ENCODE results near the gene RSPRY1.

RSPRY1 gene

DNA sequence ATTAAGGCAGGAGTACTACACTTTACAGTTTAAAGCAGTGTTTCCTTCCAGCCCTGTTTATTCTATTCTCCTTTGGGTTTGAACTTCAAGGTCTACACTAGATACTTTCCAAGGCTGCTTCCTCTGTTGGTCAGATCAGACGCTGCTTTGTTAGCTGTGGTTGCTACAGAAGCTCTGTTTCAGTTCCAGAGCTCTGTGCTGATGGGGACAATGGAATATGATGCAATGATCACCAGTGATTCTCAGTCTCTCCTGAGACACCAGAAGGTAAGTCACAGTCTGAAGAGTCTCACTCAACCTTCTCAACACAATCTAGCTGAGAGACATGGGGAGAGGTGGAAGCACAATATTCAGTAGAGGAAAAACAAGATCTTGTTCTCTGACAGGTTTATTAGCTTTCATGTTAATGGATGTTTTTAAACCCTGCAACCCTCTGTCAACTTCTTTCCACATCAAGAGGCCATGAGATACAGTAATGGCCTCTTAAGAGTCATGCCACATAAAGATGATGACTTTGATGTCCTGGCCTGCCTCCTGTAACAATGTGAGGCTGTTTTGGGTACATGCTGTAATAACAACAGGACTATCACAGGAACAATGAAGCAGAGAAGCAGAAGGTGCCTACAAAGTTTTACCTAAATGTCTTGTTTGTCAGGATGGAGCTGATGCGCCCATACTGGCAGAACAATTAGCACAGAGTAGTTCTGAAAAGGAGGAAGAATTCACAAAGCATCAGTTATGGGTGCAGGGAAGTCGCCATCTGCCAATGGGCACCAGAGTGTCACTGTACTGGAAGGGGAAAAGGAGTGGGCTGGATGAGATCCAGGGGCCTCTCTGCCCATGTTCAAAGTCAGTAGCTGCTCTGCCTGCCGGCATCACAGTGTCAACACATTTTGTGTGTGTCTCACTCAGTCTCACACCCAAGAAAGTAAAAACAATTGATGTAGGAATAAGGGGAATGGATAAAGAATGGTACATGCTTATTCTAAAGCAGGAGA, 33.7 kb upstream of the RSPRY1 start:
- DNase-seq (ENCODE audit: low read depth in 2 of 2), result no peak

DNA sequence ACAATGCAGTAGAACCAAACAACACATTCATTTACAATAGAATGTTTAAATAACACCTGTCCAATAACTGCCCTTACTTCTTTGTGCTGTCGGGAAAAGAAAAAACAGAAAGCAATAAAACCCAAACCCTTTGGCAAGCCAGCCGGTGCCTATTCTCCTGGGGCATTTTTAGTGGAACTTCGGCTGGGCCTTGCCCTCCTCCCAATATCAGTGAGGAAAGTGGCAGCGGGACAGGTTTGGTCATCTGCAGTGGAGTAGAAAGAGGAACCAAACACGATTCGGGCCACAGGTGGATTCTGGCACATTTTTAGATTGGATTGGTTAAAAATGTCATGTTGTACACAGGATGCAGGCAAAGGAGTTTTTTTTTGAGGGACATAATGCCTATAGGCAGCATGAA, 32.3 kb upstream of the RSPRY1 start:
- DNase-seq (ENCODE audit: low read depth in 2 of 2), result no peak

DNA sequence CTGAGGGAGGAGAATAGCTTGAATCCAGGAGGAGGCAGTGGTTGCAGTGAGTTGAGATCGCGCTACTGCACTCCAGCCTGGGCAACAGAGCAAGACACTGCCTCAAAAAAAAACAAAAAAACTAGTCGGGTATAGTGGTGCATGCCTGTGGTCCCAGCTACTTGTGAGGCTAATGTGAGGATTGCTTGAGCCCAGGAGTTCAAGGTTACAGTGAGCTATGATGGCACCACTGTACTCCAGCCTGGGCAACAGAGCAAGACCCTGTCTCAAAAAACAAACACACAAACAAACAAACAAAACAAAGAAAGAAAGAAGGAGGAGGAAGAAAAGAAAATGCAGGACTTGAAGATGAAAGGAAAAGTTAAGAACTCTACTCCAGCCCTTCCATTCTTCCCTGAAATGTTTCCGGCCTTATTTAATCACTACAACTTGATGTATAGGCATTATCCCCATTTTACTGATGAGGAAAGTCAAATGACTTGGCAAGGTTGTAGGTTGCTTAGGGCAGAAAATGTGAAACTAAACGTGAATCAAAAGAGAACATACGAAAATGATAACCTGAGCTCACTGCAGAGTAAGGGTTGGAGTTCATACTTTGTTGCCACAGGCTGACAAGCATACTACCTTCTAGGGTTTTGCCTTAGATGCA, 30.3 kb upstream of the RSPRY1 start:
- no peak for DNase-seq (ENCODE audit: low read depth in 2 of 2)

DNA sequence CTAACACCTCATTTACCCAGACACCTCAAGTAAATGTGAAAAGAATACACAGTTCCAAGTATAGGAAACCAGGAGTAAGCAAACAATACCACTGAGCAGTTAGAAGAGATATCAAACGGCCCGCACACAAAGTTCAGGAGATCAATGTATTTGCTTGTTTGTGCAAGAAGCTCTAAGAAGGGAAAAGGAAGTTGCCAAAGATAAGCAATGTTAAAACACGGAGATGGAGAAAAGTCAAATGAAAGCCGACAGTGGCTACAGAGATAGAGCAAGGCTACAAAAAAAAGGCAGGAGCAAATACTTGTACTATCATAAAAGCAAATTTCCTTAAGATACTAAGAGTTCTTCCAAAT, 29.8 kb upstream of the RSPRY1 start:
- DNase-seq (ENCODE audit: low read depth in 2 of 2), result no peak

DNA sequence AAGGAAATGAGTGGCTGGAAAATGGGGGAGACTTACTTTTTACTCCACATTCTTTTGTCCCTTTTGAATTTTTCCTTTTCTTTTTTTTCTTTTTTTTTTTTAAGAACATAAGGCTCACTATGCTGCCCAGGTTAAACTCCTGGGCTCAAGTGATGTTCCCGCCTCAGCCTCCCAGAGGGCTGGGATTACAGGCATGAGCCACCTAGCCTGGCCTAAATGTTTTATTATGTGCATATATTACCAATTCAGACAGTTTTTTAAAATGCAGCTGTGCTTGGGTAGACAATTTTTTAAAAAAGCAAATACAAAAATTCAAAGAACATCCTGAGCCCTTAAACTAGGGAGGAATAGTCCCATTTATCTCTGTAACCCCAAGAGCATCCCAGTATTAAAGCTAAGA, 28.6 kb upstream of the RSPRY1 start:
- DNase-seq (ENCODE audit: low read depth in 2 of 2), result no peak

DNA sequence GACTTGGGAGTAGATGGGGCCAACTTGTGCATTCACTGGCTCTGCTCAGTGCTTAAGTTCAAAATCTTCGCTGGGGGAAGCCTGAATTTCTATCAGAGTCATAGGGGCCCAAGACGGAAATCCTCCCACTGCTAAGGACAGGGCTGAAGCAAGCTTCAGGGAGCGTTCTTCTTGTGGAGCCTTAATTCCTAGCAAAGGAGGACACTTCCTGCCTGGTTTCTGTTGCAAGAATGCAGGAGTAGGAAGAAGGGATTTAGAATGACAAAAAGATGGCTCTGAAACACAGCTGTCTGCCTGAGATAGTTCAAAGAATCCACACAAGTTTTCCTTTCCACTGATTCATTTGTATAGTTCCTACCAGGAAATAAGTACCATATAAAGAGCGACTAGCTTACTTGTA, 26.7 kb upstream of the RSPRY1 start:
- DNase-seq (ENCODE audit: low read depth in 2 of 2), result no peak

DNA sequence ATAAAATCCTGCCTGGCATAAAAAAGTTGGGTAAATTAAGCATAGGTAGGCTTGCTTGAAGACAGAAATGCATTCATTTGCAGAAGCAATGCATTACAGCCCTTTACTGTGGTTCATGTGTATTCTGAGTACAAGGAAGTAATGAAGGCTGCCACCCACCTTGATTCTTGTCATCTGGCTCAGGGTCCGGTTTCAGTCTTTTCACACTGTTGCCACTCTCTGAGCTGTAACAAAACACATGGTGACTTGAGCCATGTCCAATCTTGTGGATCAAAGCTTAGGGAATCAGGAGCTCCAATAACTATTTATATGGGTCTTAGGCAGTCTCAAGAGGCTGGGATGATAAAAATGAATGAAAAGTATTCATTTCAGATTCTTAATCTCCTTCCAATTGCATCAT, 22.3 kb upstream of the RSPRY1 start:
- DNase-seq (ENCODE audit: low read depth in 2 of 2), result no peak

DNA sequence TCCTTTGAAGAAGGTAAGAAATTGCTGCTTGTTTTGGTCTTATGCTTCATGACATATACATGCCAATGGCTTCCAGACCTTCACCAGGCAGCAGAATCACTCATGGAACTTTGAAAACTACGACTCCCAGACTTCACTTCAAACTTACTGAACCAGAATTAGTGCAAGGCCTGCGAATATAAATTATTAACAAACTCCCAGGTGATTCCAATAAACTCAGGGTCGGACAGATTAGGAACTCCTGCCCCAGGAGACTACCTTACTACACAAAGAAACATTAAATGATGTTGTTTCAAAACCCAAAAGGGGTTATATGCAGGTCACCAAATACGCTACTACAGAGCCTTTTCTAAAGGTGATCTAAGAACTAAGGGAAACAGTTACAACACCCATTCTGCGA, 20.6 kb upstream of the RSPRY1 start:
- DNase-seq (ENCODE audit: low read depth in 2 of 2), result no peak

DNA sequence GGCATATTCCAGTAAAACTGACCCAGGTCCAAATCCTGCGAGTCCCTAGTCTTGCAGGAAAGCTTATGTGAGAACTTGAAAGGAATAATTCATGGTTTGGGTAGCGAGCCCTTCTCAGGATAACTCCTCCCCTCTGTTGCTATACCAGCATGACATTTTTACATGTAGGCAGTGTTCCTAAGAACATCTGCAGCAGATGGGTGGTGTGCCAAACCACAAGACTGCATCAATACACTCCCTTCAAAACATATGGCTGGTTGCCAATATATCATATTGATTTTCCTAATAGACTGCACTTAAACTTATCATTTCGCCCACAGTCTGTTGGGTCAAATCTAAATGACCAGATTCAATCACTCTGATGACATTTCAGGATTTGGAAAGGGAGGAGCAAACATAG, 20.2 kb upstream of the RSPRY1 start:
- DNase-seq (ENCODE audit: low read depth in 2 of 2), result no peak

DNA sequence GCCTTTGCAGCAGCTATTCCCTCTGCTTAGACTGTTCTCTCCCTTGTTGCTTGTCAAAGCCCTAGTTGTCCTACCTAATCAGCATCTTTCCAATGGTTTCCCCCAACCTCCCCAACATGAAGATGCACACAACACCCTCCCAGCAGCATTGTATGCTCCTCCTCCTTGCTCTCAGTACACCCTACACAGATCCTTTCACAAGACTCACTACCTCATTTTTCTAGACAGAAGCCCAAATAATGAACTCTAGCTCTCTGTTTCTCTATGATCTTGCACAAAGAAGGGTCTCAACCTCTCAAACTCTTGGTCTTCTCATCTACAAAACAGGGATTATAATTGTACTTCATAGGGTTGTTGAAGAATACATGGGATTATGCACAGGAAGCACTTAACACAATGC, 19.7 kb upstream of the RSPRY1 start:
- DNase-seq (ENCODE audit: low read depth in 2 of 2), result no peak

DNA sequence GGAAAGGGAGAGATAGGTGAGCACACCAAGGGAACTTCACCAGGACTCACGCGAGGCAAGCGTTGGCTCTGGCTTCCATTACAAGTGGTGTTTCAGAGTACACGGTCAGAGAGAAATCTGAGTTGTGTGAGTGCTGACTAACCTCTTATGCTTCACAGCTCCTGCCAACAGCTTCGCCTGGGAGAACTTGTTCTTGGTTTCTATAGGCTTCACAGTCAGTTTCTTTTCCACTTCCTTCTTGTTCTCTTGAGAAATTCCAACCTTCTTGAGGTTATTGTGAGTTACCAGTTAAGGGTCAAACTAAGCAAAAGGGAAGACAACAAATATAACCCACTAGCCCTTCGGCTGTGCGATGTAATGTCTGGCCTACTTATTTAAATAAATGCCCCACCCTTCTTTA, 19.2 kb upstream of the RSPRY1 start:
- no peak for DNase-seq (ENCODE audit: low read depth in 2 of 2)

DNA sequence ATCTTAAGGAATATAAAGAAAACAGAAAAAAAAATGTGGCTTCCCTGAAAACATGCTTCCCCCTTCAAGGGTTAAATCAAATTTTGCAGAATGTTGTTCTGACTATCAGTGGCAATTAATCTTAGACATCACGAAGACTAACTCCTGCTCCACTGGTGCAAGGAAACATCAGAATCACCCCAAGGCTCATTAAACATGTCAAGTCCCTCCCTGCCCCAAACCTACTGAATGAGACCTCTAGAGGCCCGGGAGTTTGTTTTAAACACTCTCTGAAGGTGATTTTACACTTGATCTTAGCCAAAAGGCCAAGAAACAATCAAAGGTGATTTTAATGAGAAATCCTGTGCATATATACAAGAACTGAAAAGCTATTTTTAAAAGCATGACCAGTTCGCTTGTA, 18.6 kb upstream of the RSPRY1 start:
- DNase-seq (ENCODE audit: low read depth in 2 of 2), result no peak

DNA sequence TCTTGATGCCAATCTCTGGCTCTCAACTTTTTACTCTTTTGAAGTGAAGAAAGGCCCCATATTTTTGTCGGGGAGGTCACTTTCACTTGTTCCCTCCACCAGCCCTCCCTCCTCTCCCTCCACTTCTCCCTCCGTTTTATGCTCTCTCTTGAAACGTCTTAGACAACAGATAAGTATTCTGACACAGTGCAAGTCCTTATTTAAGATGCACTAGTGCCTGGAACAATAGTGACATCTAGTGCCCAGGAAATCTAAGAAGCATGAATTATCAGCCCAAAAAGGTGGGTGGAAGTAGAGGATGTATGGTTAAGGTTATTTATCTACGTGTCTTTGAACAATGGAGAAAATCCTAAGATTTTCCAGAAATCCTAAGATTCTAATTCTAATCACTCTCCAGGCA, 18.2 kb upstream of the RSPRY1 start:
- DNase-seq (ENCODE audit: low read depth in 2 of 2), result no peak

DNA sequence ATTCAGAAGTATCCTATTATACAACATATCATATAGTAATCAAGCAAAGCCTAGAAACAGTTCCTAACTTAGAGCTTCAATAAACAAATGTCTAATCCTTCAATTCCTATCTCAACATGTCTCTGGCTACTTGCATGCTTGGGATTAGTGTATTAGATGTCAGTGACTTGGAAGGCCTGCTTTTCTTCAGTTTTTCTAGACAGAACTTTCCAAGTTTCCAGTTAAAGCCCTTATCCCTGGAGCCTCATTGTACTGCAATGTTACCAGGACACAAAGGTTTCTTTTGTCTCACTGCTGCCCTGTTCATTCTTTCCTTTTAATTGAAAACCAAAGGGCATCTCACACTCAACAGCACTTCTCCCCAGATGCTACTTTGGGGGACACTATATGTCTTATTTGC, 16.8 kb upstream of the RSPRY1 start:
- no peak for DNase-seq (ENCODE audit: low read depth in 2 of 2)

DNA sequence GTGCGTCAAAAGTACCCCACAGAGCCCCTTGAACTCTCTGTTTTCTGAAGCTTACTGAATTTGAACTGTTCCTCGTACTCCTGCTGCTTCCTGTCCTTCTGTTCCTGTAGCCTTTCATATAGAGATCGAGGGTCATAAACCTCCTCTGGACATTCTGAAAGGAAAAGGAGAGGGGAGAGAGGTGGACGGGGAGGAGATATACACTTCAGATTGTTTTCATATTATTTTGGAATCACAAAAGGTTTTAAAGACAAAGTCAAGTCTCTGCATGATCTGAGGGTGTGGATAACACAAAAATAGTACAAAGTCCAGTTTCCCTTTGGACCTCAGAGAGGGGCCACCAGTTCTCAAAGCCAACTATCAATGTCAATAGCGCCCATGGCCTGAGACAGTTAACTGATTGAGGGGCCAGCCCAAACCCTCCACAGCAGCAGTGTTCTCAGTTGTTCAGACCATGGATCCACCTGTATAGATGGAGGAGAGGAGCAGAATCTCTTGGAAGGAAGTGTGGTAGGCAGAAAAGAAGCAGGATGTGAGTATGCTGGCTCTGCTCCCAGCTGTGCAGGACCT, 13.3 kb upstream of the RSPRY1 start:
- no peak for DNase-seq (ENCODE audit: low read depth in 2 of 2)

DNA sequence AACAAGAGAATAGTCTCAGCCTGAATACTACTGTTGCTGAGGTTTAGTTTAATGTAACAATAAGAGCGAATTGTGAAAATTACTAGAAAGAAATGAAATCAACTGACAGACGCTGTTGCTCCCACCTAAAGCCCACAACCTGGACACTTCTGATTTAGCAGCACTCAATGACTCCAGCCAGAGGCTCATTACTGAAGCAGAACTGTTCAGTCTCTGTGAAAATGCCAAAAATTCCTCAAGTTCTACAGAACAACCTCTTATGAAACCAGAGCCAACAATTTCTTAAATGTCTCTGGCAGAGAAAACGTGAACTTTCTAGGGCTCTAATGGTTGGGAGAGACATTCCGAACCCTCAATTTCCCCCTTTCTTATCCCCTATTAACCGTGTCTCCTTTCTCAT, 10.2 kb upstream of the RSPRY1 start:
- no peak for DNase-seq (ENCODE audit: low read depth in 2 of 2)

DNA sequence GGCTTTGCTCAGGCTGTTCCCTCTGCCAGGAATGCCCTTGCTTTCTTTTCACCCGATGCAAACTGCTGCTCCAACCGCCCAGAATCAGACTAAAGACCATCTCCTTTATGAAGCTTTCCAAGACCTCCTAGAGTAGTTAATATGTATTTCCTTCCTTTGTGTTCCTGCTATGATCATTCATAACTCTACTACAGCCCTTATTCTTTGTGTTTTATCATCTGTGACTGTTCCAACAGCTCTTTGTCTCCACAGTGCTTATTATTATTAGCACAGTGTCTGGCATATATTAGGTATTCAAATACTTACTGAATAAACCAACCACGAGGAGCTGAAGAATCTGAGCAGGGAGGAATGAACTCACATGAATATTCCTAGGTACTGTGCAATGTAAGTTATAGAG, 7.9 kb upstream of the RSPRY1 start:
- no peak for DNase-seq (ENCODE audit: low read depth in 2 of 2)

DNA sequence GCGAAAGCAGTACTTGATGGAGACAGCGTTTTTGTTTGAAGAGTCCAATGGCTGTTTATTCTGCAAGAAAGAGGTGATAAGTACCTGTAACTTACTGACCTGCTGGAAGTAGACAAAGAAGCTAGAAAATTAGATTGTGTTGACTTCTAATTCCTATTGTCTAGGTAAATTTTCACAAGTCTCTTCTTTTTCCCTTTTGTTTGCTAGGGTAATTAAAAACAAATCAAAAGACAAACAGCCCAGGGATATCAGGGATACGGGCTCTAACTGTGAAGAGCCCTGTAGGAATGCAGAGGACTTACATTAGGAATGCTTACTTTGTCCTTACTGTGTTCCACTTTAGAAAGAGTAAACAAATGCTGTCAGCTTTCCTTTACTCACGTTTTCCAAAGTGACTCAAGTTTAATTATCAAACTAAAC, 7.3 kb upstream of the RSPRY1 start:
- DNase-seq (ENCODE audit: low read depth in 2 of 2), result no peak

DNA sequence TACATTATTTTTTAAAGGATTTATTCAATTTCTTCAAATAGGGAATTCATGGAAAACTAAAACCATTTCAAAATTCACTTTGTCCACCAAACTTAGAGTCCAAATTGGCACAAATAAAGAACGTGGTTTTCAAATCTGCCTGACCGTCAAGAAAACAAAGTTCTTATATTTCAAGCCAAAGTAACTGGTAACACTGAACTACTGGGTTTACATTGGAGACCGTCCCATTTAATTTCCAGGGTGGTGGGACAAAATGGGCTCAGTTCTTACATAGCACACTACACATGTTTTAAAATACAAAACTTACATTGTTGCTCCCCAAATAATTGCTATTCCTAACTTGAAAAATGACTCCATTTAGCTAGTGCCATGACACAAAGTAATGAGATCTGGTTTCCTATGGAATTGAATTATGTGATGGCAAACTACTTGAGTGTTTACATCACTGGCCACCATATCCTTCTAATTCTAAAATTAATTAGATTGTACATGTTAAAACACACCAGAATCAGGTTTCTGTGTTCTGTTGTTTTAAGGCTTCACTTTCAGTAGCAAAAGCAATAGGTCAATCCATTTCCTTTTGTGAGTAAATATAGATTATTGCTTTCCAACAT, 6.8 kb upstream of the RSPRY1 start:
- no peak for DNase-seq (ENCODE audit: low read depth in 2 of 2)

DNA sequence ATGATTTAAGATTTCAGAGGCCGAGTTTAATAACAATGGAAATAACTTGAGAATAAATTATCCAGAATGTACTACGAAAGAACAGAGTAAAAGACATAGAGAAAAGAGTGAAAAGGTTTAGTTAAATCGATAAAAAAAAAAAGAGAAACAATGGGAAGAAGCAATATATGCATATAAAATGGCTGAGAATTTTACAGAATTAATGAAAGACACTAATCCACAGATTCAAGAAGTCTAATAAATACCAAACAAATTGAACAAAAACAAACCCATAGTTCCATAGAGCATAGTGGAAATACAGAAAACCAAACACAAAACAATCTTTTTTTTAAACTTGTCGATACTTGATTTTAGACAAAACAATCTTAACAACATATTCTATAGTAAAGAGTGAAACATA, 2.0 kb upstream of the RSPRY1 start:
- DNase-seq (ENCODE audit: low read depth in 2 of 2), result no peak

DNA sequence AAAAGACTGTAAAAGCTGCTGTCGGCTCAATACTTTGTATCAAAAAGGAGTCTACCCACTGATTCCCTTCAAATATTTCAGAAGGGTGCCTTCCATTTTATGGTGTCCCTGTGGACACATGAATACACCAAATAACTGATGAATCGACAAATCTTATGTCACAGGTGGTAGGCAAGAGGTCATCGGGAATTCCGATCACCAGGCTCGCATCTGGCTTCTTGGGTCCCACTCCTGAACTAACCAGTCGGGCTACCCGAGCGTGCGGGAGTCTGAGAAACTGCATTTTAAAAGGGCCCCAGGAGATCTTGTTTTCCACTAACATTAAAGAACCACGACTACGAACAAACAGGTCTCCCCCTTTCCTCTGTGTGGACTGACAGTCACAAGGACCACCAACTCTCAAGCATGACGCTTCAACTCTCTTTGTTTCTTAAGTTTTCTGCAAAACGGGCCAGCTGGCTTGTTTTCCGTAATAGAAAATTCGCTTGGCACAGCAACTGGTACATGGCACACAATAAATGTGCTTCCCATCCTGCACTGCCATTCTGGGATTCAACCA, 1.2 kb upstream of the RSPRY1 start:
- no peak for DNase-seq (ENCODE audit: low read depth in 2 of 2)

DNA sequence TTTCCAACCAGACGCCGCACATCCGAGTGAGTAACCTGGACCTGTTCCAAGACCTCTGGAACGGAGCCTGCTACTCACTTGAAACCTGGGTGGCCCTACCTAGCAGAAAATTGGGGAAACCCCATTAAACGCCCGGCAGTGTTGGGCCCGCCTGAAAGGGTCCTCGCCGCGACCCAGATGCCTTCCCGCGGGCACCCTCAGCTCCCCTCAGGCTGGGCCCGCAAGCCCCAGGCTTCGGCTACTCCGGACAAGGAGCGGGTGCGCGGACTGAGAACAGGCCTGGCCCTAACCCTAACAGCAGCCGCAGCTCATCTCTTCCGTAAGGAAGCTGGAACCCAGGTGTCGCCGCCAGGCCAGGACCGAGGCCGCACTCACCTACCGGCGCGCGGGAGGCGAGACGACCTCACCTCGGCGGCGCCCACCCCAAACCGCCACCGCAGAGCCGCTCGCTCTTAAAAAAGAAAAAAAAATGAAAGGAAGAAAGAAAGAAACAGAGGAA, 634 bp upstream of the RSPRY1 start:
- DNase-seq (ENCODE audit: low read depth in 2 of 2), result peak in 1 of 2 donors; percentile 23
